Activated CD4-positive, alpha-beta memory T cell treated with anti-CD3 and anti-CD28 coated beads, Interleukin-2, amount 10 ng/mL, durations not matched to agents 7 days and 5 days (primary cell): ENCODE measurements around the gene PIGQ. TPM values are rescaled to one million over a fixed set of nuclear protein-coding genes. Genes with fewer than 3 reads are reported as not detected.
A peak's percentile ranks its signal among the peaks of the same experiment; 100 is the strongest.

Experiments used
- CTCF ChIA-PET: fragments of 350-600 bp; sonication (Branson Sonifier 250); formaldehyde crosslinking; loops from one replicate; lab custom pipeline; 2021; ENCODE audit warnings: antibody characterized with exemption, inconsistent platforms; lab: Charles Lee
- POLR2A ChIA-PET: fragments of 350-600 bp; sonication (Branson Sonifier 250); formaldehyde crosslinking; loops from one replicate; lab custom pipeline; 2021; ENCODE audit warnings: antibody characterized with exemption; lab: Charles Lee
- DNase-seq: peaks from one replicate; pipeline ENCODE4 v3.0.0-alpha.2; 2020
- H3K27ac Mint-ChIP-seq: one replicate; pipeline ENCODE4 v1.8.0; 2021; ENCODE audit warnings: mild to moderate bottlenecking, mixed read lengths
- H3K27me3 Mint-ChIP-seq: one replicate; pipeline ENCODE4 v1.8.0; 2021; ENCODE audit warnings: mixed read lengths
- H3K36me3 Mint-ChIP-seq: one replicate; pipeline ENCODE4 v1.8.0; 2021; ENCODE audit warnings: low read depth, mixed read lengths
- H3K4me1 Mint-ChIP-seq: one replicate; pipeline ENCODE4 v1.8.0; 2021; ENCODE audit warnings: mixed read lengths
- H3K4me3 Mint-ChIP-seq: one replicate; pipeline ENCODE4 v1.8.0; 2021; ENCODE audit warnings: mild to moderate bottlenecking, mixed read lengths
- H3K9me3 Mint-ChIP-seq: one replicate; pipeline ENCODE4 v1.8.0; 2021; ENCODE audit warnings: mixed read lengths
- total RNA-seq, 2 experiments: library from RNA; stranded (reverse); gene quantifications; one replicate each; pipeline ENCODE4 v1.2.3, GENCODE V29; 2021

PIGQ gene
- total RNA-seq, 2 experiments from 2014 or later = 33.7 to 35.1 TPM

- Mint-ChIP-seq H3K36me3 (no peaks in the 10 kb centered on the region), H3K27ac (no peak overlapping the region), H3K9me3 (no peaks in the 10 kb centered on the region), H3K27me3 (no peaks in the 10 kb centered on the region), H3K4me1 (peaks cover 4% of the 10 kb centered on the region), H3K4me3 (no peak overlapping the region)
- ChIA-PET CTCF (no interaction called here), POLR2A (no interaction called here)
- no peak for DNase-seq
Observed at GRCh38 chr16:608019-608418, 38.3 kb downstream of the PIGQ start.

GRCh38 chr16:609316-609715 lies 39.5 kb downstream of the PIGQ start:
- H3K4me3 Mint-ChIP-seq = no peak overlapping the region
- ChIA-PET CTCF (interaction anchor here (1.1 kb wide), 1 partner anchor 9 kb away, joined by 3 read pairs; no protein-coding TSS in a partner anchor), POLR2A (interaction anchor here (1.2 kb wide), 1 partner anchor 41 kb away, joined by 3 read pairs; no protein-coding TSS in a partner anchor)
- H3K27me3 Mint-ChIP-seq = no peaks in the 10 kb centered on the region
- no peaks in the 10 kb centered on the region for H3K36me3 Mint-ChIP-seq
- H3K27ac Mint-ChIP-seq = no peak overlapping the region
- no peak for DNase-seq
- no peaks in the 10 kb centered on the region for H3K9me3 Mint-ChIP-seq
- peaks cover 4% of the 10 kb centered on the region for H3K4me1 Mint-ChIP-seq

GRCh38 chr16:609984-610383 lies 40.2 kb downstream of the PIGQ start:
- Mint-ChIP-seq H3K9me3 (no peaks in the 10 kb centered on the region), H3K4me1 (peaks cover 4% of the 10 kb centered on the region), H3K27me3 (no peaks in the 10 kb centered on the region), H3K36me3 (no peaks in the 10 kb centered on the region), H3K27ac (no peak overlapping the region), H3K4me3 (no peak overlapping the region)
- POLR2A ChIA-PET = interaction anchor here (1.2 kb wide), 1 partner anchor 42 kb away, joined by 3 read pairs; no protein-coding TSS in a partner anchor
- CTCF ChIA-PET = interaction anchor here (1.1 to 1.2 kb wide), 2 partner anchors 9 to 31 kb away, joined by 3 read pairs; no protein-coding TSS in a partner anchor
- DNase-seq = no peak

DNA sequence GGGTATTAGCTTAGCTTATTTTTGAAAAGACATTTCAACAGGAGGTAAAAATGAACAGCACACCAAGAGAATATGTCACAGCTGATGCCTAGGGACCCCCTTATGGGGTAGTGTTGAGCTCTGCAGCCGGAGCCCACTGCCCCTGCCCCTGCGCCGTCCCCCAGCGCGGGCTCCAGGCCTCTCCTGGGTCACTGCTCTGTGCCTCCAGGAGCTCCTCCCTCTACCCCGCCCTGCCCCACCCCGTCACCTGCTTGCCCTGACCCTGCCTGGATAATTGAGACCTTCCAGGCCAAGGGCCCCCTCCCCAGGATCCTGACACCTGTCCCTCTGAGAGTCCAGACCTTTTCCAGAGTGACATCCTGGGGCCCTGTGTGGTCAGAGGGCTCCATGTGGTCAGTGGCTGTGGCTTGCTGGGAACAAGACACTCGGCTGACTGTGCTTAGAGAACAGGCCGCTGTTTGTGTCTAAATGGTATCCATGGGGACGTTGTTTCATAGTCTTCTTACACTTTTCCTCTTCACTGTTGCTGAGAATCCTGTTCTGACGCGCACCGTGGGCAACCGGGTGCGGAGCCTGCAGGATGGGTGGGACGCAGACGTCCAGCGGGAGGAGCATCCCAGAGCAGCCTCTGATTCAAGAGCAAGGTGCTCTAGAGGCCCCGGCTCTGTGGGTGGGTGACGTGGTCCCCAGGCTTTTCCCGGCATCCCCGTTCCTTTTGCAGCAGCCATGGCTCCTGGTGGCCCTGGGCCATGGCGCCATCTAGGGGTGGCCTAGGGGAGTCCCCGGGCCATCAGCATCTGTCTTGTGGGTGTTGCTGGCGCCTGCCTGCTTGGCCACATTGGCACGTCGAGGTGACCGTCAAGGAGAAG lies 41.0 kb downstream of the PIGQ start:
- Mint-ChIP-seq H3K9me3 (no peaks in the 10 kb centered on the region), H3K27me3 (no peaks in the 10 kb centered on the region), H3K4me3 (no peak overlapping the region), H3K27ac (no peak overlapping the region), H3K36me3 (no peaks in the 10 kb centered on the region), H3K4me1 (peaks cover 4% of the 10 kb centered on the region)
- peak; percentile 47 for DNase-seq
- POLR2A ChIA-PET = interaction anchor here (1.2 kb wide), 1 partner anchor 42 kb away, joined by 3 read pairs; no protein-coding TSS in a partner anchor
- CTCF ChIA-PET = interaction anchor here (1.2 kb wide), 1 partner anchor 32 kb away, joined by 3 read pairs; no protein-coding TSS in a partner anchor

- H3K27ac Mint-ChIP-seq = no peak overlapping the region
- no peak for DNase-seq
Observed at GRCh38 chr16:615122-615521, 45.4 kb downstream of the PIGQ start.

DNA sequence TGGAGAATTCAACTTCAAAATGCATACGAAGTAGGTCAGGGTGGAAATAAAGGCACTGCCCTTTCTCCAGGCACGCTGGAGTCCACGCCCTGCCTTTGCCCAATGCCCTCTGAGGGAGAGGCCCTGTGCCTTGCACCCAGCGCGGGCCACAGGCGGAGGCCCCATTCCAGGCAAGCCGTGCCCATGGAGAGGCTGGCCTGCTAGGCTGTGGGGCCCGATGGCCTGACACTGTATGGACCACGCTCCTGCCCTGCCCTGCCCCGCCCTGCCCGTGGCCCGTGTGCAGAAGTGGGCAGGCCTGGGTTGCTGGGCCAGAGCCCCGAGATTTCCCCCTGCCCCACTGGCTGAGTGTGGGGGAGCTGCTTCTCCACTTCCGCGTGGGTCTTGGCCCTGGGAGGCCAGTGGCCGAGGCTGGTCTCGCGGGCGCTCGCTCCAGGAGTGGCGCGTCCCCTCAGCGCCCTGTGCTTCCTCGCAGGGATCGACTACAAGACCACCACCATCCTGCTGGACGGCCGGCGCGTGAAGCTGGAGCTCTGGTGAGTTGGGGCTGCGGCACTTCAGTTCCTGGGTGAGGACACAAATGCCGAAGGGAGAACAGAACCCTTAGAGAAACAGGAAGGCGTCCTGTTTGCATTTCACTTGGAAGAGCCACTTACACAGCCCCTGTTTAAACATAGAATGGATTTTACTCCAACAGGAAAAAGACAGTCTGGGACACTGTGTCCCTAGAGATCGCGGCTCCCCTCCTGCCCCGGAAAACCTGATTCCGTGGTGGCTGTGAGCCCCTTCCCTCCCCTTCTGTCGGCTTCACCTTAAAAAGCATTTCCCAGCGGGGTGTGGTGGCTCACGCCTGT lies 47.2 kb downstream of the PIGQ start:
- no peaks in the 10 kb centered on the region for H3K9me3 Mint-ChIP-seq
- POLR2A ChIA-PET = no interaction called here
- no peaks in the 10 kb centered on the region for H3K27me3 Mint-ChIP-seq
- no peaks in the 10 kb centered on the region for H3K36me3 Mint-ChIP-seq
- H3K4me3 Mint-ChIP-seq = no peak overlapping the region
- no peak overlapping the region for H3K27ac Mint-ChIP-seq
- H3K4me1 Mint-ChIP-seq = no peaks in the 10 kb centered on the region
- DNase-seq = no peak
- CTCF ChIA-PET = no interaction called here

More at GRCh38 chr16:615122-615521, 45.4 kb downstream of the PIGQ start:
- H3K9me3 Mint-ChIP-seq = no peaks in the 10 kb centered on the region
- no peaks in the 10 kb centered on the region for H3K27me3 Mint-ChIP-seq
- ChIA-PET CTCF (no interaction called here), POLR2A (no interaction called here)
- H3K4me3 Mint-ChIP-seq = no peak overlapping the region
- peaks cover 2% of the 10 kb centered on the region for H3K4me1 Mint-ChIP-seq
- no peaks in the 10 kb centered on the region for H3K36me3 Mint-ChIP-seq

DNA sequence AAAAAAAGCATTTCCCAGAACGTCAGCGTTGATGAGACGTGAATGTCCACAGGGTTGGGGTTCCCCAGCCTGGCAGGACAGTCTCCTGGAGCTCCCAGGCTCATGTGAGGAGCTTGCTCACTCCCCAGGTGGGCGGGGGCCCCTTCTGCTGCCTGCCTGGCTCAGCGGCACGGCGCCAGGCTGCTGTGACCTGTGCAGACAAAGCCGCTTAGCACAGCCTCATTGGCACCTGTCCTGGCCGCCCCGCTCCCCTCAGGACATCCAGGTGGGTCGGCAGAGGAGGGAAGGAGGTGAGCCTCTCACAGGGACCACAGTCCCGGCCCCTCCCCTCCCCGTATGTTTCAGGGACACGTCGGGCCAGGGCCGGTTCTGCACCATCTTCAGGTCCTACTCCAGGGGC lies 48.1 kb downstream of the PIGQ start:
- no peak for DNase-seq
- Mint-ChIP-seq H3K9me3 (no peaks in the 10 kb centered on the region), H3K36me3 (no peaks in the 10 kb centered on the region), H3K4me1 (no peaks in the 10 kb centered on the region), H3K27me3 (no peaks in the 10 kb centered on the region), H3K4me3 (no peak overlapping the region), H3K27ac (no peak overlapping the region)
- CTCF ChIA-PET = no interaction called here
- POLR2A ChIA-PET = no interaction called here

DNA sequence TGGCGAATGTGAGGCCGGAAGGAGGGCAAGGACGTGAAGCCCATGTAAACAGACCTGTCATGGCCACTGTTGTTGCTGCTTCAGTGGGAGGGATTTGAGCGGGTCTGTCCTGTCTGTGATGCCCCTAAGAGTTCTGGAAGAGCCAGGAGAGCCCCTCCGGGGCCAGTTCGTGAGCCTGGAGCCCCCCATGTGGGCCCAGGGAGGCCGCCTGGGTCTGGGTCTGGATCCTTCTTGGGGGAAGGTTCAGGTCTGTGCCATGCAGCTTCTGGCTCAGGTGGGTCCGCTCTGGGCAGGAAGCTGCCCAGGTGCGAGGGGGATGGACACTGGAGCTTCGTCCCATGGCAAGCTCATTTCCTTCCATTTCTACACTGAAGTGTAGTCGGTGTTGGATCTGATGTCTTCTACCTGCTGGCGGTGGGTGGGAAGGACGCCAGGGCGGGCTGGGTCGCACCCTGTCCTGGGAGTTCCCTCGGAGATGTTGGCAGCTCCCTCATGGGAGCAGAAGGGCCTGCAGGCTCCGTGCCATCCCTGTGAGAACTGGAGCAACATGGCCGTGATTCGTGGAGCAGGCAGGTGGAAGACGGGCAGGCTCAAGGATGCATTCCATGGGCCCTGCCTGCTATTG lies 49.8 kb downstream of the PIGQ start:
- H3K36me3 Mint-ChIP-seq = no peaks in the 10 kb centered on the region

GRCh38 chr16:620700-621525 lies 51.1 kb downstream of the PIGQ start:
- no peaks in the 10 kb centered on the region for H3K36me3 Mint-ChIP-seq
- CTCF ChIA-PET = no interaction called here
- no peaks in the 10 kb centered on the region for H3K27me3 Mint-ChIP-seq
- no peaks in the 10 kb centered on the region for H3K4me1 Mint-ChIP-seq
- H3K27ac Mint-ChIP-seq = no peak overlapping the region
- no peak for DNase-seq
- H3K9me3 Mint-ChIP-seq = no peaks in the 10 kb centered on the region
- H3K4me3 Mint-ChIP-seq = no peak overlapping the region
- POLR2A ChIA-PET = no interaction called here

More for the DNA sequence above, 49.8 kb downstream of the PIGQ start:
- DNase-seq = no peak
- no peak overlapping the region for H3K4me3 Mint-ChIP-seq
- H3K27ac Mint-ChIP-seq = no peak overlapping the region
- POLR2A ChIA-PET = no interaction called here
- CTCF ChIA-PET = interaction anchor here (1.0 kb wide), 1 partner anchor 21 kb away, joined by 3 read pairs; no protein-coding TSS in a partner anchor
- H3K4me1 Mint-ChIP-seq = no peaks in the 10 kb centered on the region
- no peaks in the 10 kb centered on the region for H3K9me3 Mint-ChIP-seq
- H3K27me3 Mint-ChIP-seq = no peaks in the 10 kb centered on the region

DNA sequence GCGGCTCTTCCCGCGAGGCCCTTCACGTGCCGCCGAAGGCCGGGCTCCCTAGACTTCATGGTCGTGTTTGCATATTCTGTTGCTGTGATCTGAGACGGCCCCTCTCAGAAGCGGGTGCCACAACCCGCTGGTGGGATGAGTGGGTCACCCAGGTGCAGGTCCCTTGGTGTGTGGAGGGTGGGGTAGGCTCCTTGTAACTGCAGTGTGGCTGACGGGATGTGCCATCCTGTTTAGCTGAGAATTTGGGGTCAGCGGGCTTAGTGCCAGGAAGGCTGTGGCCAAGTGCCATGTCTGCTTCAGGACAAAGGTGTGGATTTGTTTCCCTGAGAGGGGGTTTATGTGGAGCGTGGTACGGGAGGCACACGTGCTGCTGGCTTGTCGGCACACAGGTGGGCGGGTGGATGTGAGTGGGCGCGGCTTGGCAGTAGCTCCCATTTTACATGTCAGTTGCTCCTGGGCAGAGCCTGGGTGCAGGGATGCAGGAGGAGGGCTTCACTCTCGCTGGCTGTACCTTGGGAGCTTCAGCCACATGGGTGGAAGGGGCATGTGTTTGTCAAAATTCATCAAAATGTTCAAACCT lies 51.8 kb downstream of the PIGQ start:
- ChIA-PET POLR2A (no interaction called here), CTCF (no interaction called here)
- Mint-ChIP-seq H3K4me1 (no peaks in the 10 kb centered on the region), H3K9me3 (no peaks in the 10 kb centered on the region), H3K27me3 (no peaks in the 10 kb centered on the region), H3K27ac (no peak overlapping the region), H3K4me3 (no peak overlapping the region), H3K36me3 (no peaks in the 10 kb centered on the region)
- DNase-seq = no peak

DNA sequence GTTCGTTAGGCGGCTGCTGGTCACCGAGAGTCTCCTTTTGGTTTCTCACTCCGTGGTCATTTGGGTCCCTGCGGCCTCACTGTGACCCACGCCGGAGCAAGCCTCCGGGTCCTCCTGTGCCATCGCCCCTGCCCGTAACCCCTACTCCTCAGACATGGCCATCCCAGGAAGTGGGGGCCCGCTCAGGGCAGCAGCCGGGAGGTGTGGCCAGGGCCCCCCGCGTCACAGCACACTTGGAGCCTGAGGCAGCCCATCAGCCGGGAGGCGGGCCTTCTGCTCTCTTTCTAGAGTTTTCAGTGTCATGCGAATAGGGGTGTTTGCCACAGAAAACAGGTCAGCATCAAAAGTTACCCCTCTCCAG lies 53.1 kb downstream of the PIGQ start:
- no peaks in the 10 kb centered on the region for H3K9me3 Mint-ChIP-seq
- ChIA-PET CTCF (no interaction called here), POLR2A (no interaction called here)
- no peaks in the 10 kb centered on the region for H3K27me3 Mint-ChIP-seq
- DNase-seq = no peak
- no peaks in the 10 kb centered on the region for H3K4me1 Mint-ChIP-seq
- no peak overlapping the region for H3K27ac Mint-ChIP-seq
- H3K36me3 Mint-ChIP-seq = no peaks in the 10 kb centered on the region
- no peak overlapping the region for H3K4me3 Mint-ChIP-seq

GRCh38 chr16:624526-625070 lies 54.8 kb downstream of the PIGQ start:
- Mint-ChIP-seq H3K4me3 (no peak overlapping the region), H3K27me3 (no peaks in the 10 kb centered on the region), H3K9me3 (no peaks in the 10 kb centered on the region), H3K4me1 (no peaks in the 10 kb centered on the region), H3K36me3 (no peaks in the 10 kb centered on the region), H3K27ac (no peak overlapping the region)
- CTCF ChIA-PET = no interaction called here
- DNase-seq = no peak
- POLR2A ChIA-PET = no interaction called here
